ENCODE data around the gene VMP1.

- TF ChIP-seq CTCF (IDR thresholded peaks at IDR 0.05; ENCODE audit: low read depth, low read length): no peak
- TF ChIP-seq POLR2A (IDR thresholded peaks at IDR 0.05; ENCODE audit: extremely low read depth, insufficient read length): no peak
- no peak for TF ChIP-seq MAX (IDR thresholded peaks at IDR 0.05; ENCODE audit: low read depth, low read length)
- no peak for TF ChIP-seq MYC (IDR thresholded peaks at IDR 0.05; ENCODE audit: low read depth, low read length)
These were observed 45.0 kb downstream of the VMP1 start for GRCh38 chr17:59752446-59752845.

Measured in NB4 (cell line).